Measurements from ENCODE around the gene REG4.
A peak's percentile ranks its signal among the peaks of the same experiment; 100 is the strongest.

The REG4 gene

DNA sequence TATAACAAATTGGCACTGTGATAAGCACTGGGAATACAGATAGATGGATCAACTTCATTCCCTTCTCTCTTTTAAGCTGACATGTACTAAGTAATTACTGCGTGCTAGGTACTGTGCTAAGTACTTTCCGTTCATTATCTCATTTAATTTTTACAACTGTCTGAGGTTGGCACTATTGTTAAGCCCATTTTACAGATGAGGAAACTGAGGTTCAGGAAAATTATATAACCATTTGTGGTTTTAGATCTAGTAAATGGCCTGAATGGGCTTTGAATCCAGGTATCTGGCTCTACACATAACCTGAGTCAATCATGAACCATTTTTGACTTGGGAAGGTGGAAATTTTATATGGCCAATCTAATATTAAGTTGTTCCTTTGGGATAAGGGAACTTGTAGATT, 39.0 kb downstream of the REG4 start:
- TF ChIP-seq CTCF (conservative IDR thresholded peaks at IDR 0.05; ENCODE audit: low read depth, low read length): no peak
- H3K4me3 ChIP-seq (ENCODE audit: low read length): no peak overlapping the region
- no peak for DNase-seq (ENCODE audit: low read depth)

DNA sequence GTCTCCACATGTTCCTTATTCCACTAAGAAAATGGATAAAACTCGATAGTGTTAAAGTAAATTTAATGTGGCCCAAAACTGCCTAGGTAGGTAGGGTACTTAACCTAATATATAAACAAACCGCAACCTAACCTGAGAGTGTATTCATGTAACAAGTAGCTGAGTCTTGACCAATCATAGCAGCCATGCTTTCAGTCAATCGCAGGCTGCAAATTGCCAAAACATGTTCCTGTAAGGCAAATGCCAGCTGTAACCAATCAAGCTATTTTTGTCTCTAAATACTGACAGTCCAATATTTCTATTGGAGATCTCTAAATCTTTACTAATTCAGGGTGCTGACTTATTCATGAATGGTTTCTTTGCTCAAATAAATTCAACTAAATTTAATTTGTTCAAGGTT, 39.5 kb downstream of the REG4 start:
- no peak overlapping the region for H3K4me3 ChIP-seq (ENCODE audit: low read length)
- no peak for TF ChIP-seq CTCF (conservative IDR thresholded peaks at IDR 0.05; ENCODE audit: low read depth, low read length)
- no peak for DNase-seq (ENCODE audit: low read depth)

GRCh38 chr1:119771016-119771415, 40.2 kb downstream of the REG4 start:
- no peak for TF ChIP-seq CTCF (conservative IDR thresholded peaks at IDR 0.05; ENCODE audit: low read depth, low read length)
- H3K4me3 ChIP-seq (ENCODE audit: low read length): no peak overlapping the region
- DNase-seq (ENCODE audit: low read depth): no peak

DNA sequence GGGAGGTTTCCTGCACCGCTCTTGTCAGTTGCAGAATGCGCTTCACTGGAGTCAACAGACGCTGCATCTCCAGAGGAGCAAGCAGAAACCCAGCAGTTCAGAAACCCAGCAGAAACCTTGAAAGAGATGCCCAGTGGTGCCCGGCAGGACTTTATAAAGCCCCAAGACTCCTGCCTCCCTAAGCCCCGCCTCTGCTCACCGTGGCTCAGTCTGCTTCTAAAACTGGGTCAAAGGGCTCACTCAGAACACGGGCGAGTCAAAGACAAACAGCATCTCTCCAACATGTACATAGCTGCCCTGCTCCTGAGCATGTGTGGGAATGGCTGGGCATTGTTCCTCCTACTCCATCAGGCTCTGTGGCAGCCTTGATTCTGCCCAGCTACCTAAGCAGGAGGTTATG, 42.5 kb downstream of the REG4 start, which contains the start of gene HMGCS2:
TSS of gene HMGCS2 (minus strand) at position 128 of the 400 bp plus-strand sequence. CDS start at position 67, 61 bp downstream.
- no peak within 1 kb of the TSS for H3K4me3 ChIP-seq (ENCODE audit: low read length)
- no peak for TF ChIP-seq CTCF (conservative IDR thresholded peaks at IDR 0.05; ENCODE audit: low read depth, low read length)
- no peak for DNase-seq (ENCODE audit: low read depth)

GRCh38 chr1:119767486-119767885, 43.8 kb downstream of the REG4 start:
- TF ChIP-seq CTCF (conservative IDR thresholded peaks at IDR 0.05; ENCODE audit: low read depth, low read length): no peak
- no peak overlapping the region for H3K4me3 ChIP-seq (ENCODE audit: low read length)
- peak; percentile 73 for DNase-seq (ENCODE audit: low read depth)

DNA sequence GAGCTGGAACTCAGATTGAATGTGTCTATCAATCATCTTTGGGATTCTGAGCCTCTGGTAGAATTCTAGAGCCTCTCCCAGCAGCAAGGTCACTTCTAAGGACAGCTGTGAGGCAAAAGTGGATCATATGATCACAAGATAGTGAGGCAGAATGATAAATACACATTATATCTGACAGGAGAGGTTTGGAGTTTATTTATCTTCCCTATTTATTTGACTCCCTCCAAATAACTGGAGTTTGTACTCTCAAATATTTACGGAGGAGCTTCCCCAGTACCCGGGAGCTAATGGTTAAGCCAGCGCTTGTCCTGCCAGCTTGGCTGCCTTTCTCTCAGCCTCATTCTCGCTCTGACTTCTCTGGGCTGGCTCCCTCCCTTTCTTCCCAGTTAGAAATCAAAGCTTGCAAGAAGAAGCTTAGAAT, 44.9 kb downstream of the REG4 start:
- no peak overlapping the region for H3K4me3 ChIP-seq (ENCODE audit: low read length)
- DNase-seq (ENCODE audit: low read depth): no peak
- no peak for TF ChIP-seq CTCF (conservative IDR thresholded peaks at IDR 0.05; ENCODE audit: low read depth, low read length)

GRCh38 chr1:119764220-119764619, 47.0 kb downstream of the REG4 start:
- DNase-seq (ENCODE audit: low read depth): no peak
- no peak for TF ChIP-seq CTCF (conservative IDR thresholded peaks at IDR 0.05; ENCODE audit: low read depth, low read length)

More at GRCh38 chr1:119764220-119764619, 47.0 kb downstream of the REG4 start:
- H3K4me3 ChIP-seq (ENCODE audit: low read length): no peak overlapping the region

All from retinal pigment epithelial cell (primary cell).